Karpas-422 (cell line): ENCODE results near the gene ERG. TPM values are rescaled to one million over a fixed set of nuclear protein-coding genes. Genes with fewer than 3 reads are reported as not detected.

Source experiments
- DNase-seq: peaks from one replicate; pipeline ENCODE4 v3.0.0-alpha.2; 2015
- H2AFZ ChIP-seq: fragments of 200-600 bp; sonication (generic); 2 replicates; pipeline ENCODE4 v1.6.1; 2014; ENCODE audit warnings: antibody characterized with exemption, low read length, mixed read lengths
- H3K27ac ChIP-seq: fragments of 200-600 bp; sonication (generic); 2 replicates; pipeline ENCODE4 v1.5.1; 2014; ENCODE audit warnings: mild to moderate bottlenecking, low read length, moderate library complexity
- H3K27me3 ChIP-seq: fragments of 200-600 bp; sonication (generic); 2 replicates; pipeline ENCODE4 v1.6.1; 2014; ENCODE audit warnings: low read length, mixed read lengths
- H3K36me3 ChIP-seq: fragments of 200-600 bp; sonication (generic); 2 replicates; pipeline ENCODE4 v1.6.1; 2014; ENCODE audit warnings: low read length, mixed read lengths; ENCODE audit not compliant: insufficient read depth
- H3K4me1 ChIP-seq: fragments of 200-600 bp; sonication (generic); 2 replicates; pipeline ENCODE4 v1.6.1; 2014; ENCODE audit warnings: mild to moderate bottlenecking, low read length, mixed read lengths
- H3K4me2 ChIP-seq: fragments of 200-600 bp; sonication (generic); 2 replicates; pipeline ENCODE4 v1.6.1; 2014; ENCODE audit warnings: low read length, low read depth, mild to moderate bottlenecking; ENCODE audit not compliant: poor library complexity, severe bottlenecking
- H3K4me3 ChIP-seq: fragments of 200-600 bp; sonication (generic); 2 replicates; pipeline ENCODE4 v1.5.1; 2014; ENCODE audit warnings: mild to moderate bottlenecking, antibody characterized with exemption, low read length, mixed read lengths
- H3K79me2 ChIP-seq: fragments of 200-600 bp; sonication (generic); 2 replicates; pipeline ENCODE4 v1.6.1; 2014; ENCODE audit warnings: mild to moderate bottlenecking, low read length, mixed read lengths
- H3K9ac ChIP-seq: fragments of 200-600 bp; sonication (generic); 2 replicates; pipeline ENCODE4 v1.6.0; 2014; ENCODE audit warnings: low read length
- H3K9me2 ChIP-seq: fragments of 200-600 bp; sonication (generic), shearing (Covaris generic); replicated peaks from 2 replicates; pipeline ENCODE4 v1.6.0; 2014; ENCODE audit warnings: mild to moderate bottlenecking, low read length, moderate library complexity; ENCODE audit not compliant: insufficient read depth
- H3K9me3 ChIP-seq: fragments of 300-700, 200-600 bp; sonication (generic); 2 replicates; pipeline ENCODE4 v1.6.1; 2014; ENCODE audit warnings: low read length, mixed read lengths
- H4K20me1 ChIP-seq: fragments of 200-600 bp; sonication (generic); 2 replicates; pipeline ENCODE4 v1.6.1; 2014; ENCODE audit warnings: mild to moderate bottlenecking, antibody characterized with exemption, low read length, low read depth; ENCODE audit not compliant: insufficient read depth
- total RNA-seq: library from RNA; depleted of rRNA; stranded (reverse); fragments of >200 nt; shearing (Covaris generic); gene quantifications from 2 replicates; pipeline ENCODE4 v1.2.3, GENCODE V29; 2014; ENCODE audit warnings: low replicate concordance

The ERG gene
- total RNA-seq, 1 experiment from 2014 or later = not detected

- Histone ChIP-seq H3K4me3 (no peak overlapping the region), H3K79me2 (no peaks in the 10 kb centered on the region), H3K9me2 (no peaks in the 10 kb centered on the region), H3K4me2 (no peak overlapping the region), H3K27me3 (no peaks in the 10 kb centered on the region), H4K20me1 (no peaks in the 10 kb centered on the region), H3K27ac (no peak overlapping the region), H2AFZ (no peak overlapping the region), H3K9ac (no peak overlapping the region), H3K4me1 (peaks cover 9% of the 10 kb centered on the region), H3K9me3 (no peaks in the 10 kb centered on the region), H3K36me3 (no peaks in the 10 kb centered on the region)
- no peak for DNase-seq
These were observed 143.5 kb downstream of the ERG start for GRCh38 chr21:38354746-38355145.

- no peaks in the 10 kb centered on the region for H3K79me2 ChIP-seq
- H3K9ac ChIP-seq = no peak overlapping the region
- H3K4me2 ChIP-seq = no peak overlapping the region
- H3K36me3 ChIP-seq = no peaks in the 10 kb centered on the region
- H3K9me3 ChIP-seq = no peaks in the 10 kb centered on the region
- no peaks in the 10 kb centered on the region for H4K20me1 ChIP-seq
- no peak for DNase-seq
- no peak overlapping the region for H2AFZ ChIP-seq
- no peaks in the 10 kb centered on the region for H3K27me3 ChIP-seq
- H3K4me3 ChIP-seq = no peak overlapping the region
- no peak overlapping the region for H3K27ac ChIP-seq
- H3K9me2 ChIP-seq = no peaks in the 10 kb centered on the region
- peaks cover 9% of the 10 kb centered on the region for H3K4me1 ChIP-seq
These were observed 144.0 kb downstream of the ERG start for GRCh38 chr21:38354231-38354630.

DNA sequence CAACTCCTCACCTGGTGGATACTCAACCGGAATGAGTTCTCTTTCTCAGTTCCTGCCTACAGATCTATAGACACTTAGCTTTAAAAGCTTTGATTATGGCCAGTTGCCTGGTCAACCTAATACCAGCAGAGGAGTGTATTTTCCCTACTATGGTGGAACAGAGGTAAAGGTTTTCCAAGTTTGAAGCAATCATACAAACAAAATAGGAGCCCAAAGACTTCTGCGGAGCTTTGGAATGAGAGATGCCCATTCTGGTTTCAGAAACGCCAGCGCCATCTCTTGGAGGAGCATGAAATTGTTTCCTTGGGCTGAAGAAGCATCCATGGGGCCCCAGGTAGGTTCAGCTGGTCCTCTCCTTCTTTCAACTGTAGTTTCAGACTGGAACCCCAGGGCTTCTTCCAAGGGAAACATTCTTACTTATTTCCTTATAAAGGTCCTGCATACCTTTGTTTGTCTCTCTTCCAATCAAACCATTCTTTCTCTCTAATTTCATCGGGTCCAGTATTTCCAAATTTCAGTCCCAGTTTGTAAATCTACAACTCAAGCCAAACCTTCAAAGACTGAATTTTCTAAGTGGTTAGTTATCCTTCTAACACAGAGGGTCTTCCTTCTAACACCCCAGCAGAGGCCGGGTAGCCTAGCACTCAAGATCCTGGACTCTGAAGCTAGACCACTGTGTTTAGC, 145.6 kb downstream of the ERG start:
- no peaks in the 10 kb centered on the region for H3K27me3 ChIP-seq
- H3K79me2 ChIP-seq = no peaks in the 10 kb centered on the region
- no peak overlapping the region for H3K4me2 ChIP-seq
- peak; percentile 66 for DNase-seq
- H3K27ac ChIP-seq = no peak overlapping the region
- H3K36me3 ChIP-seq = no peaks in the 10 kb centered on the region
- H3K9ac ChIP-seq = no peak overlapping the region
- no peaks in the 10 kb centered on the region for H4K20me1 ChIP-seq
- H3K4me3 ChIP-seq = no peak overlapping the region
- H2AFZ ChIP-seq = no peak overlapping the region
- no peaks in the 10 kb centered on the region for H3K9me3 ChIP-seq
- peaks cover 9% of the 10 kb centered on the region for H3K4me1 ChIP-seq
- H3K9me2 ChIP-seq = no peaks in the 10 kb centered on the region

- Histone ChIP-seq H3K9ac (no peak overlapping the region), H3K4me3 (no peak overlapping the region), H3K9me2 (no peaks in the 10 kb centered on the region), H3K4me2 (no peak overlapping the region), H3K27ac (no peak overlapping the region), H3K4me1 (peaks cover 9% of the 10 kb centered on the region), H4K20me1 (no peaks in the 10 kb centered on the region), H3K27me3 (no peaks in the 10 kb centered on the region), H3K9me3 (no peaks in the 10 kb centered on the region), H3K36me3 (no peaks in the 10 kb centered on the region), H3K79me2 (no peaks in the 10 kb centered on the region), H2AFZ (no peak overlapping the region)
- DNase-seq = no peak
These were observed 146.2 kb downstream of the ERG start for GRCh38 chr21:38351961-38352521.

DNA sequence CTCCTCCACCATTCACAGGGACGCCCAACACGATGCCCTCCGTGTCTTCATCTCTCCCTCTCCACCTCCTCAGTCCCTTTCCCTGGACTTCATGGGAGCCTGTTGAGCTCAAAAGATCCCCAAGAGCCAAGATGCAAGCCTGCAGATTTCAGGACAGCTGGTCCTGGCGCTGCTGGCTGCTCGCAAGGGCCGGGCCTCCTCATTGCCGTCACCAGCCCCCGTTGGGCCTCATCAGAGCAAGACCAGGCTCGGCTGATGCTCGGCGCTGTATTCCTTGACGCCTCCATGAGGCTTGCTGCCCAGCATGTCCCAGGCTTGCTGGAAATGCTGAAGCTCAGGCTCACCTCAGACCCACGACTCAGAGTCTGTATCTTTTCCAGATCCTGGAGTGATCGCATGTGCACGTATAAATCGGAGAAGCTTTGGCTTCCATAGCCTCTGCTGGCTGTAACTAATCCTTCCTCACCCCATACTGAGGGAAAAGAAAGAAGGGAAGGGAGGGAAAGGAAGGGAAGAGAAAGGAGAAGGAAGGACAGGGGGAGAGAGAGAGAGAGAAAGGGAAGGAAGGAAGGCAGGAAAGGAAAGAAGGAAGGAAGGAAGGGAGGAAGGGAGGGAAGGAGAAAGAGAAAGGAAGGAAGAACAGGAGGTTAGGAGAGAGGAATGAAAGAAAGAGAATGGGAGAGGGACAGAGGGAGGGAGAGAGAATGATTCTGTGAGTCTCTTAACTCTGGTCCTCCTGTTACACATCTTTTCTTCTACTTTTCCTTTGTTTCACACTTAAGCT, 146.9 kb downstream of the ERG start:
- H4K20me1 ChIP-seq = no peaks in the 10 kb centered on the region
- H3K9ac ChIP-seq = no peak overlapping the region
- no peak overlapping the region for H3K4me3 ChIP-seq
- no peaks in the 10 kb centered on the region for H3K79me2 ChIP-seq
- H3K9me3 ChIP-seq = no peaks in the 10 kb centered on the region
- no peak overlapping the region for H3K4me2 ChIP-seq
- H3K27me3 ChIP-seq = no peaks in the 10 kb centered on the region
- no peak for DNase-seq
- no peaks in the 10 kb centered on the region for H3K36me3 ChIP-seq
- H2AFZ ChIP-seq = no peak overlapping the region
- H3K9me2 ChIP-seq = no peaks in the 10 kb centered on the region
- H3K27ac ChIP-seq = no peak overlapping the region
- H3K4me1 ChIP-seq = peaks cover 9% of the 10 kb centered on the region

GRCh38 chr21:38350684-38351083, 147.6 kb downstream of the ERG start:
- Histone ChIP-seq H3K9ac (no peak overlapping the region), H2AFZ (no peak overlapping the region), H3K4me1 (peaks cover 9% of the 10 kb centered on the region), H3K9me3 (no peaks in the 10 kb centered on the region), H3K27me3 (no peaks in the 10 kb centered on the region), H3K4me3 (no peak overlapping the region), H3K36me3 (no peaks in the 10 kb centered on the region), H4K20me1 (no peaks in the 10 kb centered on the region), H3K79me2 (no peaks in the 10 kb centered on the region), H3K4me2 (no peak overlapping the region), H3K9me2 (no peaks in the 10 kb centered on the region), H3K27ac (no peak overlapping the region)
- DNase-seq = no peak

- no peak overlapping the region for H3K4me3 ChIP-seq
- no peaks in the 10 kb centered on the region for H3K79me2 ChIP-seq
- no peak overlapping the region for H2AFZ ChIP-seq
- H4K20me1 ChIP-seq = no peaks in the 10 kb centered on the region
- no peak overlapping the region for H3K4me2 ChIP-seq
- no peak overlapping the region for H3K9ac ChIP-seq
- no peak for DNase-seq
- H3K9me3 ChIP-seq = no peaks in the 10 kb centered on the region
- peaks cover 9% of the 10 kb centered on the region for H3K4me1 ChIP-seq
- no peak overlapping the region for H3K27ac ChIP-seq
- H3K36me3 ChIP-seq = no peaks in the 10 kb centered on the region
- no peaks in the 10 kb centered on the region for H3K9me2 ChIP-seq
- no peaks in the 10 kb centered on the region for H3K27me3 ChIP-seq
These were observed 148.3 kb downstream of the ERG start for GRCh38 chr21:38349977-38350376.

DNA sequence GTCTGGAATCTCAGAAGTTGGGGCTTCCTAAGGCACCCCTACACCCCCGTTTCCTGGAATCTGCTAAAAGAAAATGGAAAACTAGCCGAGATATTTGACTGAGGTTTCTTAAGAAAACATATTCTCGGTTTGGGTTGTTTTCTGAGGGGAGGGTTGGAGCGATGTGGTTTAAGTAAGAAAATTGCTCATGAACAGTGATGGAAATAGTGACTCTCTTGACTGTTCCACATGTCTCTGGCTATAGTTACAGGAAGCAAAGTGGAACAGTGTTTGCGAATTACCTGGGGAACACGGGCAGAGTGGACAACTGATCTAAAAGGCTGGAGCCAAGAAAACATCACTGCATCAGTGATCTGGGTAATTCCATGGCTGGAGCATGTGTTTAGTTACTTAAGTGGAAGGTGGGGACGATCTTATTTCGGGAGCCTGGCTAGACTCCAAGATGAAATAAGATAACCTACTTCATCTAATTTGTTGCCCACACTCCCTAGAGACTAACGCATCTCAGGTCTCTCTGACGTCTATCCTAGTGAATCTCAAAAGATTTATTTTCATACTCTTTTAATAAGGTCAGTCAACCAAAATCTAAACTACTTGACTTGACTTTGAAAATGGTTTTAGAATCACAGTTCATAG, 149.0 kb downstream of the ERG start:
- Histone ChIP-seq H3K9me3 (no peaks in the 10 kb centered on the region), H3K79me2 (no peaks in the 10 kb centered on the region), H3K27me3 (no peaks in the 10 kb centered on the region), H3K9me2 (no peaks in the 10 kb centered on the region), H2AFZ (no peak overlapping the region), H3K27ac (no peak overlapping the region), H3K4me2 (no peak overlapping the region), H3K4me3 (no peak overlapping the region), H3K36me3 (no peaks in the 10 kb centered on the region), H3K9ac (no peak overlapping the region), H3K4me1 (peaks cover 9% of the 10 kb centered on the region), H4K20me1 (no peaks in the 10 kb centered on the region)
- DNase-seq = no peak
